SK-N-SH treated with all-trans-retinoic acid at 6 μM for 48 hours (cell line): Measurements from ENCODE around the gene RAMP2.

Experiments
- BACH2 ChIP-seq: fragments of 250-450 bp; sonication (Bioruptor Pico); IDR thresholded peaks from 2 replicates; pipeline ENCODE4 v1.9.0; 2021; ENCODE audit warnings: mild to moderate bottlenecking, borderline replicate concordance
- CREB5 ChIP-seq: fragments of 250-450 bp; sonication (Bioruptor Pico); IDR thresholded peaks from 2 replicates; pipeline ENCODE4 v1.5.1; 2020; ENCODE audit warnings: low read depth, mild to moderate bottlenecking, moderate library complexity
- ISL1 ChIP-seq: fragments of 250-450 bp; sonication (Bioruptor Pico); IDR thresholded peaks from 2 replicates; pipeline ENCODE4 v2.1.2; 2022; ENCODE audit warnings: mild to moderate bottlenecking, moderate library complexity
- OSR1 ChIP-seq: fragments of 250-450 bp; sonication (Bioruptor Pico); IDR thresholded peaks from 2 replicates; pipeline ENCODE4 v1.8.0; 2022; ENCODE audit warnings: moderate library complexity, mild to moderate bottlenecking, inconsistent platforms
- PATZ1 ChIP-seq: fragments of 250-450 bp; sonication (Bioruptor Pico); IDR thresholded peaks from 2 replicates; pipeline ENCODE4 v1.8.0; 2020; ENCODE audit warnings: mild to moderate bottlenecking, moderate library complexity, borderline replicate concordance
- POU6F1 ChIP-seq: fragments of 250-450 bp; sonication (Bioruptor Pico); IDR thresholded peaks from 2 replicates; pipeline ENCODE4 v1.8.0; 2021; ENCODE audit warnings: low read depth, mild to moderate bottlenecking, moderate library complexity, borderline replicate concordance
- SNAI2 ChIP-seq: fragments of 250-450 bp; sonication (Bioruptor Pico); IDR thresholded peaks from 2 replicates; pipeline ENCODE4 v1.5.0; 2020; ENCODE audit warnings: mild to moderate bottlenecking, moderate library complexity
- TCF4 ChIP-seq: fragments of 250-450 bp; sonication (Bioruptor Pico); IDR thresholded peaks from 2 replicates; pipeline ENCODE4 v1.8.0; 2021; ENCODE audit warnings: mild to moderate bottlenecking, moderate library complexity, borderline replicate concordance
- ZC3H10 ChIP-seq: fragments of 250-450 bp; sonication (Bioruptor Pico); IDR thresholded peaks from 2 replicates; pipeline ENCODE4 v1.5.1; 2021; ENCODE audit warnings: mild to moderate bottlenecking, moderate library complexity
- ZFP3 ChIP-seq: fragments of 250-450 bp; sonication (Bioruptor Pico); IDR thresholded peaks from 2 replicates; pipeline ENCODE4 v1.5.0; 2020; ENCODE audit warnings: mild to moderate bottlenecking, moderate library complexity
- ZNF70 ChIP-seq: fragments of 450-650 bp; formaldehyde crosslinking; IDR thresholded peaks from 2 replicates; pipeline ENCODE4 v1.5.0; 2020; ENCODE audit warnings: mild to moderate bottlenecking, moderate library complexity

- TF ChIP-seq ZC3H10, result no peak
- no peak for TF ChIP-seq POU6F1 (CRISPR knock-in tag)
- no peak for TF ChIP-seq ZFP3 (CRISPR knock-in tag)
- no peak for TF ChIP-seq OSR1 (CRISPR knock-in tag)
- no peak for TF ChIP-seq PATZ1 (CRISPR knock-in tag)
- no peak for TF ChIP-seq TCF4 (CRISPR knock-in tag)
- TF ChIP-seq BACH2 (CRISPR knock-in tag), result no peak
- TF ChIP-seq ISL1, result no peak
- no peak for TF ChIP-seq ZNF70 (CRISPR knock-in tag)
- TF ChIP-seq SNAI2 (CRISPR knock-in tag), result no peak
- no peak for TF ChIP-seq CREB5 (CRISPR knock-in tag)
Observed at GRCh38 chr17:42743595-42744282, 17.3 kb upstream of the RAMP2 start.
